GM18873 (cell line): ENCODE measurements around the gene GPR89A.
"Not testable (repeated sequence)": the region's sequence is repeated elsewhere in the genome, so short reads cannot be mapped to it uniquely, and the experiment has no call there.

Source experiments
- ATAC-seq: cut with Tn5 transposase; IDR thresholded peaks from one replicate; pipeline ENCODE4 v1.9.1; 2021; ENCODE audit warnings: mild to moderate bottlenecking, moderate library complexity, moderate number of reproducible peaks; ENCODE audit not compliant: unreplicated experiment, low FRiP score

GPR89A gene

DNA sequence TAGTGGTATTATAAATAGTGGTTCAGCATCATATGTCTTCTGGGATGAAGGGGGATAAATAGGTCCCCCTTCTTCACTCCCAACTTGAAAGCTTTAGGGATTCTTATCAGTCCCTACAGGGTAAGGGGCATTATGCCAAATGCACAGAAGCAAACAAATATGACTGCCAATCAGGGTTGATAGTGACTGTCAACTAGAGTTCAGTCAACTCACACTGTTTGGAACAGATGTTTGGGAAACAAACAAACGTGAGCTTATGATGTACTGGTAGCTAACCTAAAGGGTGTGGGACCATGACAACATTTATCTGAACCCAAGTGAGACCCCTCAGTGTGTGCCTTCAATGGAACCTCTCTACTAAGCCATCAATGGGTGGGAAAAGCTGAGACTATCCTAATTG, 65.4 kb downstream of the GPR89A start:
- ATAC-seq, result not testable (repeated sequence)

DNA sequence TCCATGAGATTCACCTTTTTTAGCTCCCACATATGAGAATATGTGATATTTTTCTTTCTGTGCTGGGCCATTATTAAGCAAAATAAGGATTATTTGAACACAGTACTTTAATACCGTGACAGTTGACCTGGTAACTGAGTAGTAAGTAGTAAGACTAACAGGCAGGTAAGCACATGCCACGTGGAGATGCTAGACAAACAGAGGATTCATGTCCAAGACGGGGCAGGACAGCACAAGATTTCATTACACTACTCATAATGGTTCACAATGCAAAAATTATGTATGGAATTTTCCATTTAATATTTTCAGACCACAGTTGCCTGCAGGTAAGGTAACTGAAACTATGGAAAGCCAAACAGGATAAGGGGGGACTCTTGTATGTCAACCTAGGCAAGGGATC, 77.1 kb downstream of the GPR89A start:
- ATAC-seq, result not testable (repeated sequence)

DNA sequence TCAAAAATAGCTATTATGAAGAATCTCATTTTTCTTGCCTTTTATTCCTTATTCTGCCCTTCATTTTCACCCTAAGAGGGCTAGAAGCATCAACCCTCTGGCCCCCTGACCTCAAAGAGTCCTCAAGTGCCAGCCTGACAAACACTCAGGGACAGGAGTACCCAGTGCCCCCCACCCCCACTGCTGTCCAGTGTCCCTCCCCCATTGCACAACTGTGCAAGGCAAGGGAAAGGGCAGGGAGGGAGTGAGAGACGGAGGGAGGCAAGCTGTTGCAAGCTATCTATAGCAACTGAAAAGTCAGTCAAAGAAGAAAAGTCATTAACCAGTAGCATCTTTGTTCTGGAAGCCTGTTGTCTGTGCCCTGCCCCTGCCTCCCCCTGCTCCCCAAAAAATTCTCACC, 78.3 kb downstream of the GPR89A start:
- not testable (repeated sequence) for ATAC-seq

DNA sequence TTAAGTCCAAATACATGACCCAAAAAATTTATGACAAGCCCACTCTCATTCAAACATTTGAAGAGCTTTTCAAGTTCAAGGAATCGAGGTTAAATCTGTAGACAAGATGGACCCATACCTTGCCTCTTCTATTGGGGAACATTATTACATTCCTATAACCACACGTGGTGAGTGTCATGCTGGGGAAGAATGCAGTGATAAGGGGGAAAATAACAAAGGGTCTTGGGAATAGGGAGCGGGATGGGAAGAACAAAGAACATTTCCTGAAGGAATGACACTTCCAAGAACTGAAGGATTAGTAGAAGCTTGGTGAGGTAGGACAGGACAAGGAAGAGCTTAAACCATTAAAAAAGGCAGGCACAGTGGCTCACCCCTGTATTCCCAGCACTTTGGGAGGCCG, 80.5 kb downstream of the GPR89A start:
- ATAC-seq, result no peak

DNA sequence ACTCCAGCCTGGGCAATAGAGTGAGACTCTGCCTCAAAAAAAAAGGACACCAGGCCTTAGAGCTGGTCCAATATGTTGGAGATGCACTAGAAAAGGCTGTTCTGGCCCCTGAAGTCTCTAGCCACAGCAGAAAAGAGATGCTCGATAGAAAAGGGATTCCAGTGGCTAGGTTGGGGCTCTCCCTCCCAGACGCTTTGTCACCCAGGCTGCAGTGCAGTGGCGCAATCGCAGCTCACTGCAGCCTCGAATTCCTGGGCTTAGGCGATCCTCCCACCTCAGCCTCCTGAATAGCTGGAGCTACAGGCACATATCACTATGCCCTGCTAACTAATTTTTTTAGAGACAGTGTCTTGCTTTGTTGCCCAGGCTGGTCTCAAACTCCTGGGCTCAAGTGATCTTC, 81.1 kb downstream of the GPR89A start:
- no peak for ATAC-seq

DNA sequence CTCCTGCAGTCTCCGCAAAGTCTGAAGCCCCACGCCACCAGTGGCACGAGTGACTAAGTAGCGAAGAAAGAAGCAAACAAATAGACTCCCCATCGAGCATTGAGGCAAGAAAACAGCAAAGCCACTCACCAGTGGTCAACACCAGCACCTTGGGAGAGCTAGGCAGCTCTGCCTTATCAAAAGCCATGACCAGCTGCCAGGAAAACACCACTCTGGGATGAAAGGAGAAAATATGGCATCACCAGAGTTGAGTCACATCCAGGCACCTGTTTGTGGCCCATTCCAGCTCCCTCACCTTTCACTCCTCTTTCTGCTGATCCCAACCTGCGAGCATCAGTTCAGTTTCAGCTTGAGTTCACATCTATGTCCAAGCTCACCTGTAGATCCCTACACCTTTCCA, 82.1 kb downstream of the GPR89A start:
- no peak for ATAC-seq

DNA sequence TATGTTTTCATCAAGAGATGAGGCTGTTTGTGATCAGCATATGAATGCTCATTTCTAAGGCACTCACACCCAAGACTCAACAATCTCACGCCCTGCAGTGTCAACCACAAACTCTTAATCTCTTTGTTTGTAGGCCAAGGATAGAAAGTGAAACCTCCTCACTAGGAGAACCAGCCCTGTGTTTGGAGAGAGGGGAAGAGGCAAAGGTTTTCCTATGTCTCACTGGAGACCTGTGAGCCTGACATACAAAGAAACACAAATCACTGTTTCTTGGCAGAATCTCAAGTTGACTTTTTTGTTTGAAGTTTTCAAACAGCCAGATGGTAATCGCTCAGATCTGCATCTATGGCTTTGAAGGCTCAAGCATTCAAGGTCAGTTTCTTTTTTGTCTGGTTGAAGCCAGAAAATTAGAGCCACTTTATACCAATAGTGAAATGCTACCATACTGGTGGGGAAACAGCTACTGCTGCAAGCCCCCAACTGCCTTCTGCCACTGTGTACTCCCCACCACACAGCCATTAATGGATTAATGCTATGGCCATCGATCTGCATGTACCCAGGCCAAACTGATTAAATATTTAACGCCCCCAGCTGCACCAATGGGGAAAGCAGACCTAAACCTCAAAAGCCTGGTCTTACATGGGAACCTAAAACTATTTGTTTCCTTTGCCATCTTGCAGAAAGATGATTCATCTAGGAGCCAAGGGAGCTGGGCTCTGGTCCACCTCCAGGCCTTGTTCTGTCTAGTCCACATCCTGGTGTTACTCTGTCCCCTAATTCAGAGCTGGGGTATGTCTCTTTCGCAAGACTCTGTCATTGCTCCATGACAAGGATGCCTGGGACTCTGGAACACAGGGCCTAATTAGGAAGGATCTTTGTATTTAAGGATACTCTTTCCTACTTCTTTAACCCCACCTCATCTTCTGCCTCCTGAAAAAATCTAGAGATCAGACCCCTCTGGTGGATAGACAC, 83.1 kb downstream of the GPR89A start:
- no peak for ATAC-seq

DNA sequence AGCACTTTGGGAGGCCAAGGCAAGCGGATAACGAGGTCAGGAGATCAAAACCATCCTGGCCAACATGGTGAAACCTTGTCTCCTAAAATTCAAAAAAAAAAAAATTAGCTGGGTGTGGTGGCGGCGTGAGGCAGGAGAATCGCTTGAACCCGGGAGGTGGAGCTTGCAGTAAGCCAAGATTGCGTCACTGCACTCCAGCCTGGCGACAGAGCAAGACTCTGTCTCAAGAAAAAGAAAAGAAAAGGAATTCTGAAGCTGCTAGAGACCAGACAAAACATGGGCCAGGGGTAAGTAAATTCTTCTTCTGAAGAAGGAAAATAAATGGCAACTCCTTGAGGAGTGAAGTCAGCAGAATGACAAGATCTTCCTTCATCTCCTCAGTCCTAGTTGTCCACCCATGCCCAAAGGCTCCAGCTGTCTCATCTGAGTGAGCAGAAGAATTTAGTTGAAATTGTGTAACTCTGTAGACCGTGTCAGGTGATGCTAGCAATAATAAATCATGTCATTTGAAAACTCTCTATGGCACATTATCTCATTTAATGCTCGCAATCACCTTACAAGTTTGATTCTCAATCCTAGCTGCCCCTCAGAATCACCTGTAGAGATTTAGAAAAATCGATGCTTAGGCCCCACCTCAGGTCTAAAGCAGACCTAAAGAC, 85.1 kb downstream of the GPR89A start:
- no peak for ATAC-seq

DNA sequence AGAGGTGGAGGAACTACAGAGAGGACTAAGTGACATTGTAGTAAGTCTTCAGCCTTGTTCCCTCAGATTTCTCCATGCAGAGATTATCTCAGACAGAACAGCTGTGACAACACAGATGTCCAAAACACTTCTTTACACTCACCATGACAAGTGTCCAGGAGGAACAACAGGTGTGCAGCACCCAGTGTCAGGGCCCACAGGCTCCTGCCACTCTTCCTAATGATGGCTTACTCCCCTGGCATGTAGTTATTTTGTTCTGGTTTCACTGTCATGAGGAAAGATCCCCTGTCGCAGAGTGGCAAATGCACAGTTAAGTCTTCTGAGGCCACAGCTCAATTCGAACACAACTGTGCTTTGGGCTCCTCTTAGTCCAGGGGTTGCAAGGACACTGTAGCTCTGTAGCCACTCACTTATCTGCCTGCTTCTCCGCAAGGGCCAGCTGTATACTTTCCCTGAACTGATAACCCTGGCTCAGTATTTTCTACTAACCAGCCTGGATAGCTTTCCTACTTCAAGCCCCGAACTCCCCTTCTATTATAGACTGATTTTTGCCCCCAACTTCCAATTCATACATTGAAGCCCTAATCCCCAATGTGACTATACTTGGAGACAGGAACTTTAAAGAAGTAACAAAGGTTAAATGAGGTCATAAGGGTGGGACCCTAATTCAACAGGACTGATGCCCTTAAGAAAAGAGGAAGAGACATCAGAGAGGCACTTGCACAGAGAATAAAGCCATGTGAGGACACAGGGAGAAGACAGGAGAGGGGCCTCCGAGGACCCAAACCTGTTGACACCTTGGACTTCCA, 88.2 kb downstream of the GPR89A start:
- no peak for ATAC-seq

DNA sequence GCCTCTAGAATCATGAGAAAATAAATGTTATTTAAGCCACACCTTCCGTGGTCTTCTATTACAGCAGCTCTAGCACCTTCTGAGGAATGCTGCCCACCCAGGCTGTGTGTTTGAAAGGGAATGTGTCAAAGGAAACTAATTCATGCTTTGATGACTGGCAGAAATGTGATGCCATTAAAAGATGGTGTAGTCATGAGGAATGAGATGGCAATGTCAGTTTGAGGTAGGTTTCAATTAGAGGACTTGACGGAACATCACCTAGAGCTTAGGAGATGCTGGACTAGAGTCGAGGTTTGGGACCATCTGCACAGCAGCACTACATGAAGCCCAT, 88.8 kb downstream of the GPR89A start:
- ATAC-seq, result no peak

DNA sequence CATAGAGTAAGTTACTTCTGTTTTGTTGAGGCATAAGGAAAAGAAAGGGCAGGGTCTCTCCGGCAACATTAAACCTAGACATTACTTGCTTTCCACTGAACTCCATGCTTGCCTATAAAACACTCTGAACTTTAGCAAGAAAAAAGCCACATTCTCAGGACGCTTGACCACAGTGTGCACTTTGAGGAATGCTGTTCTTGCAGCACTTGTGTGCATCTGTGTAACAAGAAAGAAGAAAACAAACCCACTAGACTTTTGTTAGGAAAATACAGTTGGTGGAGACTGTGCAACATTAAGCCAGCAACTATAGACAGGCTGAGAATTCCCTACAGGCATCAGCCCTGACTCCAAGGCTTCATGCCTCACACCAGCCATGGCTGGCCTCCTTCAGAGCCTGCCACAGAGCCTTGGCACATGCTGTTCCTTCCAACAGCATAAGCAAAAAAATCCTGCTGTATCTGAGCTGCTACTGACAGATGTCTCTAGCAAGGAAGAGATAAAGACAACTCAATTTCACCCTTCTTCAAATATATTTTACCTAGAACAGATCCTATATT, 93.6 kb downstream of the GPR89A start:
- no peak for ATAC-seq

DNA sequence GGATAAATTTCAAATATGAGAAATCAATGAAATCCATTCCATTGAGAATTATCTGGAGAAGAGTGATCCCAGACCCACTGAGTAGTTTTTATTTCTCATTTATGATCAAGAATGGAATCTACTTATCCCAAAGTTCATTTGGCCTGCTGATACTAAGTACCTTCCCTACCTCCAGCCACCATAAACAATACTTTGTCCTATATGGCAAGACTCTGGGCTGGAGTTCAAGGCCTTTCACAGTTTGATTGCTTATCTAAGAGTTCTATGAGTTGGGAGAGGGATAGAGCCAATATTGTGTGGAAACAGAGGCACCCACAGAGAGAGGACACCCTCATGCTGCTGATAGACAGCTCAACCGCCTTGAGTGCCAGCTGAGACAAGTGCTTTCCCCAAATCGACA, 94.3 kb downstream of the GPR89A start:
- ATAC-seq, result no peak

DNA sequence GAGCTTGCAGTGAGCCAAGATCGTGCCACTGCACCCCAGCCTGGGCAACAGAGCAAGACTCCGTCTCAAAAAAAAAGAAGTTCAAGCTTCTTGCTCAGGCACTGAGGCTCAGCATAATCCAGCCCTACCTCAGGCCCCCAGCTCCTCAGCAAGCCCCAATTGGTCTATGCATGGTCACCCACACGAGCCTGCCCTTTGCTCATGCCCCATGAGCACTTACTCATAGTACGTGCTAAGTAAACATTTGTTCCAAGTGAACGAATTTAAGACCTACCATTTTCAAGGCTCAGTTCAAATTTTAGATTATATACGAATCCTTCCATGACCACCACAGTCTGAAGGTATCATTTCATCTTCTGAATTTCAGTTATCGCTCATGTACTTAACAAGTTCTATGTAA, 95.0 kb downstream of the GPR89A start:
- ATAC-seq, result no peak

DNA sequence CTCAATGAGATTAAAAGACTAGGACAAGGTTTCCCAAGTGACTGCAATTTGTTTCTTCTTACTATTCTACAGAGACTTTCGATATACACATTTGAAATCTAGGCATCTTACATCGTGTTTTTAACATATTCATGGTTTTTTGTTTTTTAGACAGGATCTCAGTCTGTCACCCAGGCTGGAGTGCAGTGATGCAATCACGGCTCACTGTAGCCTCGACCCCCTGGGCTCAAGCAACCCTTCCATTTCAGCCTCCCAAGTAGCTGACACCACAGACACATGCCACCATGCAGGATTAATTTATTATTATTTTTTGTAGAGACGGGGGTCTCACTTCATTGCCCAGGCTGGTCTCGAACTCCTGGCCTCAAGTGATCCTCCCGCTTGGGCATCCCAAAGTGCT, 97.8 kb downstream of the GPR89A start:
- ATAC-seq, result no peak

DNA sequence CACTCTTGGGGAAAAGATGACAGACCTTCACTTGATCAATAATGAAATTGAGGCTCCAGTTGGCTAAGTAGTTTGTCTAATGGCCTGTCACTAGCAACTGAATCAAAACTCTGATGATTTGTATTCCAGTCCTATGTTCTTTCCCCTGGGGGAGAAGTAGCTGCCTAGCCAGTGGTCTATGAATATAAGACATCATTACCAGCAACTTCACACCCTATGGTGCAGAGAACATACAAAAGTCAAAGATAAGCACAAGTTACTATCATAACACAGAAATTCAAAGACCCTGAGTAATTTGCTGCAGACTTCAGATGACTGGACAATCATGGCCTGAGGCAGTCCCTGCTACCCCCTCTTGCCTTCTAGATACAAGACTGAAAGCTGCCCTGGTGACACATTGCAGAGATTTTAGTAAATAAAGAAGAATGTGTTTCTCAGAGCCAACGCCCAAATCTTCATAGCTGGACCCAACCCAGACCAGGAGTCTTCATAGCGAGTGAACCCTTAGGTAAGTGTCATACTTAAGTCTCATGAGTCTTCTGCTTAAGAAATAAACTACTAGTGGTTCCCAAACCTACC, 98.4 kb downstream of the GPR89A start:
- no peak for ATAC-seq

DNA sequence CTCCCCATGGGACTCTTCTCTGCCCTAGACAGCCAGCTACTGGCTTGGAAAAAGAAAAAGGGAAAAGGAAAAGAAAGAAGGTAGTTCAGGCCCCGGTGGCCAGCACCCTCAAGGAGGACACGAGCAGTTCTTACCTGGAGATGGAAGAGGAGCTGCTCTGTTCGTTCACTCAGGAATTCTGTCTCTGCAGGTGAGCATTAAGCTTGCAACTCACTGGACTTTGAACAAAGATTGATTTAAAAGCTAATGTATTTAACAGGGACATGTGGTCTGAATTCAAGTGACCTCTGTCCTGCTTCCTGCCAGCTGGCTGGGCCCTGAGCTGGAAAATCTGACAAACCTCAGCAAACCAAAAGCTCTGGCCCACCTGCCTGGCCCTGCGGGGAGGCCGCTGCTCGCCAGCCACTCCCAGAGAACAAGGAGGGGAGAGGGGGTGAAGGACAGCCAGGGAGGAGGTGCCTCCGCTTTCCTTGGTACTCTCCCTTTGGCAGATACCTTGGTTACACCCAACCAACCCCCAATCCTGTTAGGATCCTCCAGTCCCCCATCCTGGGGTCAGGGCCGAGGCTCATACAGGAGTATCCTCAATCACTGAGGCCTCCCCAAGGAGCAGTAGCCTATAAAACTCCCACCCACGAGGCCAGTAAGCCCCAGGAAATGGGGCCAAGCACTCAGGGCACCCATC, 99.5 kb downstream of the GPR89A start, which contains the start of gene PDZK1:
Gene PDZK1, minus strand, starts transcription at position 186 of the 685 bp plus-strand sequence. CDS start 19,347 bp downstream, outside the sequence.
- no peak for ATAC-seq

DNA sequence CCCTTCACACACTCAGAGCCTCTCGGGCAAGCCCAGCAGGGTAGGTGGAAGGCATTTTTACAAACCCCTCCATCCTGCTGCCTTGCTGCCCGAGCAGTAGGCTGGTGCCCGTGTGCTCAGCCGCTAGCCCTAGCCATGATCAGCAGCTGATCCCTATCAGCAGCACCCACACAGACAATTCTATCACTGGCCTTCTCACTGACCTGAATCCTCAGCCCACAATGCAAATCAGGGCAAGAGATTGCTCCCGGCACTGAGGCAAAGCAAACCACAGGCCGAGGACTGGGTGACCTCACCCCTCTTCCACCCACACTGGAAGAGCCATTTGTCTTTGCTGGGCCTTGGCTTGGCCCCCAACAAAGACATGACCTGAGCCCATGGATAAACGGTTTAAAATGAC, 100.3 kb downstream of the GPR89A start:
- ATAC-seq, result no peak

DNA sequence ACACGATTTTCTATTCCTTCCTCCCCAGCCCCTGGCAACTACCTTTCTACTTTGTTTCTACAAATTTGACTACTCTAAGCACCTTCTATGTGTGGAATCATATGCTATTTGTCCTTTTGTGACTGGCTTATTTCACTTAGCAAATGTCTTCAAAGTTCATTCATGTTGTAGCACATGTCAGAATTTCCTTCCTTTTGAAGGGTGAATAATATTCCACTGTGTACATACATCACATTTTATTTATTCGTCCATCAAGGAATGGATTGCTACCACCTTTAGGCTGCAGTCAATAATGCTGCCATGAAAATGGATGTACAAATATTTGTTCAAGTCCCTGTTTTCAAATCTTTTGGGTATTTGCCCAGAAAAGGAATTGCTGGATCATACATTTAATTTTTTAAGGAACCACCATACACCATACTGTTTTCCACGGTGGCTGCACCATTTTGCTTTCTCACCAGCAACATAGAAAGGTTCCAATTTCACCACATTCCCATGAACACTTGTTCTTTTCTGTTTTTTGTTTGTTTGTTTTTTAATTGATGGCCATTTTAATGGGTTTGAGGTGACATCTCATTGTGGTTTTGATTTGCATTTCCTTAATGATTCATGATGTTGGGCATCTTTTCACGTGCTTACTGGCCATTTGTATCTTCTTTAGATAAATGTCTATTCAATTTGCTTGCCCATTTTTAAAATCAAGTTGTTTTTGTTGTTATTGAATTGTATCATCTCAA, 102.7 kb downstream of the GPR89A start:
- no peak for ATAC-seq

DNA sequence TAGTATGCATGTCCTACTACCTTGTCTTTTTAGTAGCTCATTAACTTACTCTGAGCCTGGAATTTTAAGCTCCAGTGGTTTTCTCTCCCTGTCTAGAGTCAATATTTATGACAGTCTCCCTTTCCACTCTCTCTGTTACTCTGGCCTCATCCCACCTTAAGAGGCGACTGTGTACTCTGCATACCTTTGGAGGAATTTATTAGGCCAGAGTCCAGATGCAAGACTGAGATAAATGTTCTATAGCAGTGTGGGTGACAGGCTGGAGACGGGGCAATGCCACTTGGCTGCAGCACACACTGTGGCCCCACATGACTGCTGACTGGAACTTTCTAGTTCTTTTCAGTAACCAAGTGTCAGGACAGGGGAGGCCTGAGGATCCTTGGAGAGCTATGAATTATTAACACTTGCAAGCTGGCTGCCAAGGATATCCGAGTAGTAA, 103.4 kb downstream of the GPR89A start:
- no peak for ATAC-seq
